ENCODE data around the gene PPP2R5C.

- no peak for TF ChIP-seq POLR2A (IDR thresholded peaks at IDR 0.05)
- TF ChIP-seq CTCF (IDR thresholded peaks at IDR 0.05) = no peak
- TF ChIP-seq POLR2AphosphoS5 (IDR thresholded peaks at IDR 0.05) = no peak
- no peak for TF ChIP-seq EP300 (IDR thresholded peaks at IDR 0.05)
These were observed 178.2 kb downstream of the PPP2R5C start for GRCh38 chr14:101939646-101940170.
